GM12878 (cell line): ENCODE measurements around the gene COL11A1. TPM values are rescaled to one million over a fixed set of nuclear protein-coding genes. Genes with fewer than 3 reads are reported as not detected.

ENCODE experiments used
- ATAC-seq: fragments of 200-7000 bp; cut with Tn5 transposase; 3 replicates; pipeline ENCODE4 v1.9.1; 2020; ENCODE audit warnings: mild to moderate bottlenecking, moderate library complexity
- BruUV-seq: library from RNA; stranded (reverse); fragments of 400-500 nt; replicated peaks from 2 replicates; lab custom pipeline; 2021; lab: Mats Ljungman, UMichigan
- CTCF ChIA-PET: fragments of 300-600 bp; sonication (Branson Sonifier 250); formaldehyde crosslinking; extraction: SDS; loops from one replicate; lab custom pipeline; 2021; ENCODE audit warnings: inconsistent platforms; lab: Yijun Ruan, JAX
- POLR2A ChIA-PET: fragments of 350-600 bp; formaldehyde crosslinking; extraction: SDS; loops from one replicate; lab custom pipeline; 2021; ENCODE audit warnings: inconsistent platforms; lab: Charles Lee
- RAD21 ChIA-PET: fragments of 300-600 bp; sonication (Branson Sonifier 250); formaldehyde crosslinking; loops from one replicate; lab custom pipeline; 2023; ENCODE audit warnings: antibody characterized with exemption; ENCODE audit not compliant: unreplicated experiment; lab: Charles Lee
- SMC1A ChIA-PET: fragments of 300-600 bp; sonication (Branson Sonifier 250); formaldehyde crosslinking; loops from one replicate; lab custom pipeline; 2023; ENCODE audit not compliant: unreplicated experiment, uncharacterized antibody; lab: Charles Lee
- DNase-seq: peaks from one replicate; pipeline ENCODE4 v3.0.0-alpha.2; 2011; ENCODE audit warnings: low read depth, low spot score
- FAIRE-seq: peaks from 3 replicates; lab custom pipeline; 2011; peaks lifted over from hg19 to GRCh38; lab: Jason Lieb, UNC
- H2AFZ ChIP-seq: 2 replicates; pipeline ENCODE4 v1.6.0; 2011; ENCODE audit warnings: low read depth, low read length, control low read depth; ENCODE audit not compliant: control insufficient read depth
- H3K27ac ChIP-seq: 2 replicates; pipeline ENCODE4 v1.5.1; 2011; ENCODE audit warnings: control low read depth; ENCODE audit not compliant: control insufficient read depth, insufficient read depth
- H3K27me3 ChIP-seq, 2 experiments: replicated peaks in 1 of 2; 2 replicates each; pipeline versions ENCODE4 v1.6.0 to v1.6.1; 2011; ENCODE audit warnings: low read length in 1 of 2; ENCODE audit not compliant: control insufficient read depth in 2 of 2, insufficient read depth in 2 of 2
- H3K36me3 ChIP-seq, 2 experiments: 2 replicates each; pipeline ENCODE4 v1.5.1; 2011; ENCODE audit warnings: low read length in 1 of 2; ENCODE audit not compliant: control insufficient read depth in 2 of 2, insufficient read depth in 2 of 2
- H3K4me1 ChIP-seq: 2 replicates; pipeline ENCODE4 v1.6.1; 2011; ENCODE audit warnings: mild to moderate bottlenecking, low read length, moderate library complexity, mixed read lengths; ENCODE audit not compliant: control insufficient read depth, insufficient read depth
- H3K4me2 ChIP-seq: 2 replicates; pipeline ENCODE4 v1.6.0; 2011; ENCODE audit warnings: control low read depth; ENCODE audit not compliant: control insufficient read depth, insufficient read depth
- H3K4me3 ChIP-seq: fragments of 200-600 bp; sonication (generic); 2 replicates; pipeline ENCODE4 v1.5.1; 2016
- H3K79me2 ChIP-seq: 2 replicates; pipeline ENCODE4 v1.6.0; 2011; ENCODE audit warnings: low read length; ENCODE audit not compliant: control insufficient read depth, insufficient read depth
- H3K9ac ChIP-seq: 2 replicates; pipeline ENCODE4 v1.8.0; 2011; ENCODE audit warnings: low read length, control low read depth, mixed read lengths; ENCODE audit not compliant: control insufficient read depth, insufficient read depth
- H3K9me3 ChIP-seq: replicated peaks from 3 replicates; pipeline ENCODE4 v1.5.1; 2011; ENCODE audit warnings: mild to moderate bottlenecking, low read length; ENCODE audit not compliant: control insufficient read depth, insufficient read depth
- H4K20me1 ChIP-seq: 2 replicates; pipeline ENCODE4 v1.6.0; 2011; ENCODE audit not compliant: control insufficient read depth, insufficient read depth
- BACH1 ChIP-seq: fragments of 450-650 bp; IDR thresholded peaks from 2 replicates; pipeline ENCODE4 v1.6.1; 2017; ENCODE audit warnings: mild to moderate bottlenecking, borderline replicate concordance
- DPF2 ChIP-seq: fragments of 450-650 bp; IDR thresholded peaks from 2 replicates; pipeline ENCODE4 v1.6.1; 2017; ENCODE audit warnings: mild to moderate bottlenecking
- FOS ChIP-seq: IDR thresholded peaks from 3 replicates; pipeline ENCODE4 v1.6.1; 2011; ENCODE audit warnings: borderline replicate concordance; ENCODE audit not compliant: insufficient read length; ENCODE audit errors: extremely low read depth
- HDAC2 ChIP-seq: fragments of 200-600 bp; sonication (generic); IDR thresholded peaks from 2 replicates; pipeline ENCODE4 v1.6.1; 2017
- IKZF1 ChIP-seq: fragments of 450-650 bp; conservative IDR thresholded peaks from 2 replicates; pipeline ENCODE4 v1.6.1; 2017; ENCODE audit warnings: antibody characterized with exemption, mild to moderate bottlenecking
- MEF2B ChIP-seq: fragments of 450-650 bp; IDR thresholded peaks from 2 replicates; pipeline ENCODE4 v1.6.1; 2018; ENCODE audit warnings: mild to moderate bottlenecking, moderate library complexity; ENCODE audit not compliant: partially characterized antibody, poor library complexity, severe bottlenecking
- POLR2AphosphoS2 ChIP-seq: IDR thresholded peaks from 2 replicates; pipeline ENCODE4 v1.6.1; 2011; ENCODE audit warnings: low read depth, mild to moderate bottlenecking, low read length, improper control_type of control experiment, moderate library complexity
- RELA ChIP-seq: fragments of 450-650 bp; IDR thresholded peaks from 2 replicates; pipeline ENCODE4 v1.8.0; 2014; ENCODE audit warnings: borderline replicate concordance; ENCODE audit not compliant: partially characterized antibody
- SMC3 ChIP-seq: IDR thresholded peaks from 2 replicates; pipeline ENCODE4 v1.6.1; 2011; ENCODE audit warnings: low read length, improper control_type of control experiment, borderline replicate concordance
- TARDBP ChIP-seq: IDR thresholded peaks from 2 replicates; pipeline ENCODE4 v1.6.1; 2016; ENCODE audit warnings: borderline replicate concordance
- YBX1 ChIP-seq: fragments of 450-650 bp; IDR thresholded peaks from 2 replicates; pipeline ENCODE4 v1.6.1; 2016; ENCODE audit warnings: antibody characterized with exemption
- WGBS: methylation state at CpG from one replicate; pipeline ENCODE4 v1.1.6; 2016; ENCODE audit warnings: low lambda C conversion rate; ENCODE audit not compliant: insufficient replicate concordance, insufficient coverage; ENCODE audit errors: missing lambda C conversion rate; 5-methylcytosine and 5-hydroxymethylcytosine counted together
- in situ Hi-C: fragments of 300-500 bp; cut with MboI; formaldehyde crosslinking; loops from 9 replicates; pipeline ENCODE4 v1.14.3; 2018; ENCODE audit warnings: mixed read lengths
- intact Hi-C: fragments of 100-400 bp; cut with micrococcal nuclease; formaldehyde crosslinking; loops from one replicate; pipeline ENCODE4 v1.14.2; 2022; ENCODE audit not compliant: unreplicated experiment
- polyA plus RNA-seq, 11 experiments: library from polyadenylated mRNA; depleted of rRNA in 4 of 11; unstranded in 6 of 11; stranded (reverse) in 5 of 11; fragments of >200 nt; fragmentation: Nextera tagmentation in 4 of 11; fragmentation: Illumina TruSeq in 1 of 11; extraction: Ambion mirVana in 4 of 11; extraction: Trizol in 1 of 11; gene quantifications; 1 replicate in 1 of 11; 2 replicates in 10 of 11; pipeline versions ENCODE4 v1.2.1 to v1.2.3, GENCODE V29; 2011 to 2016; ENCODE audit warnings: inconsistent platforms in 2 of 11, missing spikeins in 2 of 11, low read depth in 1 of 11
- total RNA-seq, 4 experiments: library from RNA; depleted of rRNA in 3 of 4; stranded (reverse); fragments of >200 nt in 3 of 4; fragmentation: Illumina TruSeq in 1 of 4; extraction: Trizol in 1 of 4; gene quantifications; 2 replicates each; pipeline versions ENCODE4 v1.2.1 to v1.2.3, GENCODE V29; 2013 to 2021
- TF ChIP-seq, protein P1 (sequence below): IDR thresholded peaks from 2 replicates; pipeline ENCODE4 v1.6.1; 2011; ENCODE audit warnings: low read depth, mild to moderate bottlenecking, low read length, moderate library complexity, borderline replicate concordance; ENCODE audit errors: extremely low read depth
- TF ChIP-seq, protein P2 (sequence below): IDR thresholded peaks from 2 replicates; pipeline ENCODE4 v1.6.1; 2012; ENCODE audit warnings: improper control_type of control experiment, low read depth, low read length; ENCODE audit not compliant: insufficient replicate concordance

The COL11A1 gene
- total and polyA plus RNA-seq, 10 of the 15 experiments (the other 5 are each of a cell fraction or from before 2014, with no cell fraction given) = 0.11 TPM; not detected in 9

DNA sequence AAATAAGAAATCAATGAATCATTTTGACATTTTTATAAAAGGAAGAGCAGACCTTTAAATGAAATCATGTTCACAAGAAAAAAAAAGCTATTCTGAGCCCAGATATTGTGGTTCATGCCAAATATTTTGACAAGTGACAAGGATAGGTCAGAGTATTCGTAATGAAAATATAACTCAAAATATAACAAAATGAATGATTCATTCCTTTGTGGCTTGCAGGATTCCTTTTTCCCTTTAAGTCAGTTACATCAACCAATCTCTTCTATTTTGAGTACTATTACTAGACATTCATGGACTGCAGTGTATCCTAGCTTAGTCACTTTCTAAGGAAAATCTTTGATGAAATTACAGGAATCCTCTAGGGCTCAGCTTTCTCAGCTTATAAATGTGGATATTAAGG is 188.7 kb downstream of the COL11A1 start:
- POLR2A ChIA-PET = no interaction called here
- DNase-seq = no peak
- H3K27me3 ChIP-seq = no peaks in the 10 kb centered on the region
- no peaks in the 10 kb centered on the region for H4K20me1 ChIP-seq
- no peaks in the 10 kb centered on the region for H3K36me3 ChIP-seq
- no peak overlapping the region for H3K4me2 ChIP-seq
- no peak overlapping the region for H2AFZ ChIP-seq
- H3K27ac ChIP-seq = no peak overlapping the region
- no peak overlapping the region for H3K4me3 ChIP-seq
- WGBS = 0% methylated on average over 1 of the region's 1 CpG
- H3K4me1 ChIP-seq = no peaks in the 10 kb centered on the region
- RAD21 ChIA-PET = no interaction called here
- H3K79me2 ChIP-seq = no peaks in the 10 kb centered on the region
- no peaks in the 10 kb centered on the region for H3K9me3 ChIP-seq
- intact Hi-C loops = no loop called here
- FAIRE-seq = no peak
- CTCF ChIA-PET = no interaction called here
- H3K9ac ChIP-seq = no peak overlapping the region
- SMC1A ChIA-PET = no interaction called here
- no peak for ATAC-seq
- BruUV-seq = no TSS peak
- in situ Hi-C loops = no loop called here
- TF ChIP-seq, protein P1, sequence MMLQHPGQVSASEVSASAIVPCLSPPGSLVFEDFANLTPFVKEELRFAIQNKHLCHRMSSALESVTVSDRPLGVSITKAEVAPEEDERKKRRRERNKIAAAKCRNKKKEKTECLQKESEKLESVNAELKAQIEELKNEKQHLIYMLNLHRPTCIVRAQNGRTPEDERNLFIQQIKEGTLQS = no peak
- no peak for TF ChIP-seq SMC3
- TF ChIP-seq IKZF1 = no peak
- TF ChIP-seq TARDBP = no peak
- TF ChIP-seq HDAC2 = no peak
- no peak for TF ChIP-seq RELA
- TF ChIP-seq YBX1 = no peak

DNA sequence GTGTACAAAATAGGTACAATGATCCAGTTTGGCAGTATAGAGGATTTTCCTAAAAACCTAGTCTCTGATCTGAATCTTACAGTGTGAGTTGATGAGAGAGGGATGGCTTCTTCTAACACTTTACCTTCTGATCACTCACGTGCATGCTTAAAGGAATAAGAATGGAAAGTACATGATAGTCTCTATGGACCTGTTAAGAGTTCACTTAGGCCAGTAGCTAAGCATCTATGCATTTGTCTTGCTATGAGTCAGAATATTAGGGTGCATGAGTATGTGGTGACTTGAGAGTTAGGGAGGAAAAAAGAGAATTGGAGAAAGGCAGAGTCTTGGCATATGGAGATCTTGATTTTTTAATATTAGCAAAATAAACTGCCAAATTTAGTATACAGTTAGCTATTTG is 206.3 kb downstream of the COL11A1 start:
- no peak for DNase-seq
- TF ChIP-seq YBX1 = no peak
- TF ChIP-seq HDAC2 = no peak
- TF ChIP-seq POLR2AphosphoS2 = no peak
- no peak for TF ChIP-seq BACH1
- TF ChIP-seq, protein P2, sequence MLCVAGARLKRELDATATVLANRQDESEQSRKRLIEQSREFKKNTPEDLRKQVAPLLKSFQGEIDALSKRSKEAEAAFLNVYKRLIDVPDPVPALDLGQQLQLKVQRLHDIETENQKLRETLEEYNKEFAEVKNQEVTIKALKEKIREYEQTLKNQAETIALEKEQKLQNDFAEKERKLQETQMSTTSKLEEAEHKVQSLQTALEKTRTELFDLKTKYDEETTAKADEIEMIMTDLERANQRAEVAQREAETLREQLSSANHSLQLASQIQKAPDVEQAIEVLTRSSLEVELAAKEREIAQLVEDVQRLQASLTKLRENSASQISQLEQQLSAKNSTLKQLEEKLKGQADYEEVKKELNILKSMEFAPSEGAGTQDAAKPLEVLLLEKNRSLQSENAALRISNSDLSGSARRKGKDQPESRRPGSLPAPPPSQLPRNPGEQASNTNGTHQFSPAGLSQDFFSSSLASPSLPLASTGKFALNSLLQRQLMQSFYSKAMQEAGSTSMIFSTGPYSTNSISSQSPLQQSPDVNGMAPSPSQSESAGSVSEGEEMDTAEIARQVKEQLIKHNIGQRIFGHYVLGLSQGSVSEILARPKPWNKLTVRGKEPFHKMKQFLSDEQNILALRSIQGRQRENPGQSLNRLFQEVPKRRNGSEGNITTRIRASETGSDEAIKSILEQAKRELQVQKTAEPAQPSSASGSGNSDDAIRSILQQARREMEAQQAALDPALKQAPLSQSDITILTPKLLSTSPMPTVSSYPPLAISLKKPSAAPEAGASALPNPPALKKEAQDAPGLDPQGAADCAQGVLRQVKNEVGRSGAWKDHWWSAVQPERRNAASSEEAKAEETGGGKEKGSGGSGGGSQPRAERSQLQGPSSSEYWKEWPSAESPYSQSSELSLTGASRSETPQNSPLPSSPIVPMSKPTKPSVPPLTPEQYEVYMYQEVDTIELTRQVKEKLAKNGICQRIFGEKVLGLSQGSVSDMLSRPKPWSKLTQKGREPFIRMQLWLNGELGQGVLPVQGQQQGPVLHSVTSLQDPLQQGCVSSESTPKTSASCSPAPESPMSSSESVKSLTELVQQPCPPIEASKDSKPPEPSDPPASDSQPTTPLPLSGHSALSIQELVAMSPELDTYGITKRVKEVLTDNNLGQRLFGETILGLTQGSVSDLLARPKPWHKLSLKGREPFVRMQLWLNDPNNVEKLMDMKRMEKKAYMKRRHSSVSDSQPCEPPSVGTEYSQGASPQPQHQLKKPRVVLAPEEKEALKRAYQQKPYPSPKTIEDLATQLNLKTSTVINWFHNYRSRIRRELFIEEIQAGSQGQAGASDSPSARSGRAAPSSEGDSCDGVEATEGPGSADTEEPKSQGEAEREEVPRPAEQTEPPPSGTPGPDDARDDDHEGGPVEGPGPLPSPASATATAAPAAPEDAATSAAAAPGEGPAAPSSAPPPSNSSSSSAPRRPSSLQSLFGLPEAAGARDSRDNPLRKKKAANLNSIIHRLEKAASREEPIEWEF = no peak
- TF ChIP-seq FOS = no peak
- no peak for TF ChIP-seq DPF2
- no peak for TF ChIP-seq MEF2B

More for the DNA sequence above, 206.3 kb downstream of the COL11A1 start:
- H3K4me3 ChIP-seq = no peak overlapping the region
- SMC1A ChIA-PET = no interaction called here
- no peaks in the 10 kb centered on the region for H3K79me2 ChIP-seq
- intact Hi-C loops = no loop called here
- H3K36me3 ChIP-seq = no peaks in the 10 kb centered on the region
- CTCF ChIA-PET = no interaction called here
- 6% methylated on average over 1 of the region's 1 CpG for WGBS
- POLR2A ChIA-PET = no interaction called here
- no TSS peak for BruUV-seq
- H3K27ac ChIP-seq = no peak overlapping the region
- no peak for FAIRE-seq
- H3K9me3 ChIP-seq = no peaks in the 10 kb centered on the region
- RAD21 ChIA-PET = no interaction called here
- H2AFZ ChIP-seq = no peak overlapping the region
- H3K9ac ChIP-seq = no peak overlapping the region
- no peaks in the 10 kb centered on the region for H3K4me1 ChIP-seq
- H4K20me1 ChIP-seq = no peaks in the 10 kb centered on the region
- no peak for ATAC-seq
- in situ Hi-C loops = no loop called here
- no peaks in the 10 kb centered on the region for H3K27me3 ChIP-seq
- no peak overlapping the region for H3K4me2 ChIP-seq
